Mesenchymal stem cell (in vitro differentiated cells and primary cell): ENCODE measurements around the gene SCRN3.

Experiments used
- DNase-seq: peaks from one replicate; pipeline ENCODE4 v3.0.0-alpha.2; 2013
- H2AFZ ChIP-seq: one replicate; pipeline ENCODE4 v1.6.1; 2013; ENCODE audit warnings: low read depth, mild to moderate bottlenecking, control low read depth, inconsistent platforms, low read length, moderate library complexity
- H2AK5ac ChIP-seq: 2 replicates; pipeline ENCODE4 v1.6.1; 2013; ENCODE audit warnings: low read length, moderate library complexity, mild to moderate bottlenecking, inconsistent platforms; ENCODE audit not compliant: severe bottlenecking
- H2BK120ac ChIP-seq: one replicate; pipeline ENCODE4 v1.6.1; 2013; ENCODE audit warnings: low read depth, mild to moderate bottlenecking, inconsistent platforms, low read length, moderate library complexity
- H2BK12ac ChIP-seq, 2 experiments: one replicate each; pipeline ENCODE4 v1.6.1; 2013; ENCODE audit warnings: inconsistent platforms in 2 of 2, low read length in 2 of 2, mild to moderate bottlenecking in 2 of 2, moderate library complexity in 2 of 2, control low read depth in 1 of 2
- H2BK15ac ChIP-seq: one replicate; pipeline ENCODE4 v1.6.1; 2013; ENCODE audit warnings: mild to moderate bottlenecking, low read depth, inconsistent platforms; ENCODE audit not compliant: poor library complexity, severe bottlenecking
- H2BK5ac ChIP-seq: 2 replicates; pipeline ENCODE4 v1.6.1; 2013; ENCODE audit warnings: low read depth, mild to moderate bottlenecking, low read length, control low read depth, inconsistent platforms; ENCODE audit not compliant: poor library complexity, severe bottlenecking
- H3K14ac ChIP-seq, 2 experiments: one replicate each; pipeline ENCODE4 v1.6.1; 2013; ENCODE audit warnings: inconsistent platforms in 2 of 2, low read length in 2 of 2, control low read depth in 1 of 2, mild to moderate bottlenecking in 1 of 2, moderate library complexity in 1 of 2
- H3K18ac ChIP-seq, 2 experiments: one replicate each; pipeline ENCODE4 v1.6.1; 2013; ENCODE audit warnings: inconsistent platforms in 2 of 2, low read length in 2 of 2, control low read depth in 1 of 2, low read depth in 1 of 2, mild to moderate bottlenecking in 1 of 2
- H3K23ac ChIP-seq, 2 experiments: one replicate each; pipeline ENCODE4 v1.6.1; 2013; ENCODE audit warnings: inconsistent platforms in 2 of 2, low read length in 2 of 2, mild to moderate bottlenecking in 2 of 2, moderate library complexity in 2 of 2, control low read depth in 1 of 2
- H3K27ac ChIP-seq: 2 replicates; pipeline ENCODE4 v1.5.1; 2013; ENCODE audit warnings: mild to moderate bottlenecking, moderate library complexity, low read length, control low read depth, inconsistent platforms; ENCODE audit not compliant: poor library complexity, severe bottlenecking
- H3K27me3 ChIP-seq, 2 experiments: 2 replicates each; pipeline versions ENCODE4 v1.6.1 to v1.7.0; 2013; ENCODE audit warnings: low read length in 2 of 2, mild to moderate bottlenecking in 2 of 2, moderate library complexity in 2 of 2, control low read depth in 1 of 2, inconsistent platforms in 1 of 2; ENCODE audit not compliant: control insufficient read depth in 1 of 2, insufficient read depth in 1 of 2
- H3K36me3 ChIP-seq, 2 experiments: 2 replicates each; pipeline versions ENCODE4 v1.6.1 to v1.7.0; 2013; ENCODE audit warnings: low read length in 2 of 2, control low read depth in 1 of 2, inconsistent platforms in 1 of 2, low read depth in 1 of 2, mild to moderate bottlenecking in 1 of 2; ENCODE audit not compliant: insufficient read depth in 2 of 2, control insufficient read depth in 1 of 2
- H3K4ac ChIP-seq, 2 experiments: one replicate each; pipeline ENCODE4 v1.6.1; 2013; ENCODE audit warnings: inconsistent platforms in 2 of 2, low read length in 2 of 2, mild to moderate bottlenecking in 2 of 2, moderate library complexity in 2 of 2, control low read depth in 1 of 2, low read depth in 1 of 2
- H3K4me1 ChIP-seq: 2 replicates; pipeline ENCODE4 v1.6.1; 2013; ENCODE audit warnings: low read depth, low read length, control low read depth; ENCODE audit not compliant: control insufficient read depth, insufficient read depth
- H3K4me2 ChIP-seq: 2 replicates; pipeline ENCODE4 v1.6.1; 2013; ENCODE audit warnings: low read length, mild to moderate bottlenecking, inconsistent platforms; ENCODE audit not compliant: poor library complexity, severe bottlenecking
- H3K4me3 ChIP-seq, 2 experiments: 2 replicates each; pipeline versions ENCODE4 v1.5.1 to v1.7.0; 2013; ENCODE audit warnings: low read length in 2 of 2, mild to moderate bottlenecking in 2 of 2, control low read depth in 1 of 2, low read depth in 1 of 2; ENCODE audit not compliant: insufficient read depth in 1 of 2
- H3K79me1 ChIP-seq: replicated peaks from 2 replicates; pipeline ENCODE4 v1.6.1; 2013; ENCODE audit warnings: mild to moderate bottlenecking, control low read depth, low read length, inconsistent platforms; ENCODE audit not compliant: poor library complexity, severe bottlenecking
- H3K9ac ChIP-seq: 2 replicates; pipeline ENCODE4 v1.7.0; 2013; ENCODE audit warnings: mild to moderate bottlenecking, low read length, moderate library complexity
- H3K9me3 ChIP-seq: 2 replicates; pipeline ENCODE4 v1.7.0; 2013; ENCODE audit warnings: mild to moderate bottlenecking, low read length; ENCODE audit not compliant: control insufficient read depth
- H4K8ac ChIP-seq: one replicate; pipeline ENCODE4 v1.6.1; 2013; ENCODE audit warnings: inconsistent platforms, mild to moderate bottlenecking, low read length, moderate library complexity
- H4K91ac ChIP-seq: one replicate; pipeline ENCODE4 v1.6.1; 2013; ENCODE audit warnings: mild to moderate bottlenecking, low read length, inconsistent platforms
- WGBS: methylation state at CpG from one replicate; pipeline ENCODE4 v1.1.7; 2013; ENCODE audit warnings: mixed read lengths; 5-methylcytosine and 5-hydroxymethylcytosine counted together

Gene SCRN3

DNA sequence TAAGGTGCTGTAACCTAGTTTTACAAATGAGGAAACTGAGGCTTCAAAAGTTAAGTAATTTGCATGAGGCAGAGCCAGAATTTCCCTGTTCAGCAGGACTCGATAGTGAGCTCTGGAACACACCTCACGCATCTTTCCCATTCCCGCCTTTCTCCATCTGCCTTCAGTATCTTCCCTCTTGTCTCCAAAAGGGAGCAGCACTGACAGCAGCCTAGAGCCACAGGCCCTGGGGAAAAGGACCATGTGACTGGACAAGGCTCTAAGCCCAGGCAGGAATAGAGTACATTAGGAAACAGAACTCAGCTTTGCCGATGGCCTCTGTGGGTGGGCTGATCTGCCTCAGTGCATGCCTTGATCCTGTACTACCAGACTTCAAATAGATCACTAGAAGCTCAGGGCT, 69.8 kb downstream of the SCRN3 start:
- 92% methylated on average over 4 of the region's 4 CpGs for WGBS
- Histone ChIP-seq H3K4me2 (no peak overlapping the region), H3K79me1 (no peaks in the 10 kb centered on the region), H3K36me3 (no peaks in the 10 kb centered on the region), H3K18ac (no peak overlapping the region), H3K9ac (no peak overlapping the region), H2AK5ac (no peak overlapping the region), H3K14ac (no peak overlapping the region), H2BK5ac (no peak overlapping the region), H3K9me3 (no peaks in the 10 kb centered on the region), H3K4ac (no peak overlapping the region), H3K23ac (no peak overlapping the region), H4K91ac (no peak overlapping the region), H2AFZ (no peak overlapping the region), H2BK12ac (no peak overlapping the region), H3K4me1 (no peaks in the 10 kb centered on the region), H2BK15ac (no peak overlapping the region), H2BK120ac (no peak overlapping the region), H3K27ac (no peak overlapping the region), H3K27me3 (no peaks in the 10 kb centered on the region), H3K4me3 (no peak overlapping the region), H4K8ac (no peak overlapping the region)
- peak; percentile 21 for DNase-seq

DNA sequence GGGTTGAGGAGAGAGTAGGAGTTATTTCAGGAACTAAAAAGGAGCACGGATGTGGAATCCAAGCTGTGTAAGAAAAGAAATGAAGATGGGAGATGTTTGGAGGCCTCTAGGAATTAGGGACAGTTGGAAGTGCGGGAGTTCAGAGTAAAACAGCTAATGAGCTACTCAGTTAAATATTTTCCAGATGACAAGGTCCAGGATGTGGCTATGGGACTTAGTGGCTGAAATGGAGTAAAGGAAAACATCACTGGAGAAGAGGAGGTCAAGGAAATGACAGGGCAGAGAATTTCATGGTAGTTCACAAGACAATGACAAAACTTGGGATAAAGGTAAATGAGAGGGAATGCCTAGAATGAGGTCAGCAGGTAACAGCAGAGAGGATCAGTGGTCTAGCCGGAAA, 78.3 kb downstream of the SCRN3 start:
- H4K91ac ChIP-seq, result no peak overlapping the region
- H3K79me1 ChIP-seq, result no peaks in the 10 kb centered on the region
- no peak overlapping the region for H3K27ac ChIP-seq
- H4K8ac ChIP-seq, result no peak overlapping the region
- H3K23ac ChIP-seq, result no peak overlapping the region
- H2BK15ac ChIP-seq, result no peak overlapping the region
- DNase-seq, result peak; percentile 18
- H2AFZ ChIP-seq, result no peak overlapping the region
- H3K14ac ChIP-seq, result no peak overlapping the region
- WGBS, result 81% methylated on average over 3 of the region's 3 CpGs
- H3K9me3 ChIP-seq, result no peaks in the 10 kb centered on the region
- H3K4me3 ChIP-seq, result no peak overlapping the region
- H3K4me1 ChIP-seq, result peaks cover 2% of the 10 kb centered on the region
- no peaks in the 10 kb centered on the region for H3K27me3 ChIP-seq
- H2AK5ac ChIP-seq, result no peak overlapping the region
- H2BK12ac ChIP-seq, result no peak overlapping the region
- H2BK120ac ChIP-seq, result no peak overlapping the region
- no peak overlapping the region for H3K4ac ChIP-seq
- no peak overlapping the region for H2BK5ac ChIP-seq
- no peak overlapping the region for H3K18ac ChIP-seq
- H3K9ac ChIP-seq, result peak overlapping the region; percentile 22
- no peak overlapping the region for H3K4me2 ChIP-seq
- H3K36me3 ChIP-seq, result no peaks in the 10 kb centered on the region

DNA sequence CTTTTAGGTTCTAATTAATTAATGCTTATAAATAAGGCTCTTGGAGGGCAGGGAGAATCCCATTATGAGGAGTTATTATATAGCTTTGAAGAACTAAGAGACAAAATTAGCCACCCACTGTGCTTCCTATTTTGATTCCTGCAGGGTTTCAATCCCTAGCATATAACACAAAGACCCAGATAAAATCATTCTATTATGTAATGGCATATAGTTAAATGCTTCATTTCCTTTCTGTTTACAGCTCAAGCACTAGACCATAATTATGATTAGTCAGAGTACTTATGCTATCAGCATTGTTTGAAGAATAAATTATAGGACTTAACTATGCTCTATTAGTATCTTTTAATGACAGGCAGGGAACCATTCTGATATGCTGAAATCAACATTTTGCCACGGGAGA, 82.2 kb downstream of the SCRN3 start:
- no peak overlapping the region for H3K23ac ChIP-seq
- no peak overlapping the region for H2BK5ac ChIP-seq
- no peak overlapping the region for H3K14ac ChIP-seq
- no peak overlapping the region for H4K8ac ChIP-seq
- no peaks in the 10 kb centered on the region for H3K27me3 ChIP-seq
- H3K36me3 ChIP-seq, result peaks cover 0 to 3% of the 10 kb centered on the region in 2 experiments
- peaks cover 2% of the 10 kb centered on the region for H3K4me1 ChIP-seq
- no peaks in the 10 kb centered on the region for H3K79me1 ChIP-seq
- no peak overlapping the region for H3K4me2 ChIP-seq
- no peak overlapping the region for H2BK15ac ChIP-seq
- H2BK120ac ChIP-seq, result no peak overlapping the region
- H3K9ac ChIP-seq, result no peak overlapping the region
- H2AFZ ChIP-seq, result no peak overlapping the region
- no peak overlapping the region for H3K4me3 ChIP-seq
- no peak overlapping the region for H3K4ac ChIP-seq
- H3K27ac ChIP-seq, result no peak overlapping the region
- no peak overlapping the region for H2AK5ac ChIP-seq
- no peak overlapping the region for H2BK12ac ChIP-seq
- WGBS, result no CpG with 5 or more reads among the region's 1 CpG
- no peak overlapping the region for H3K18ac ChIP-seq
- no peaks in the 10 kb centered on the region for H3K9me3 ChIP-seq
- no peak overlapping the region for H4K91ac ChIP-seq
- no peak for DNase-seq
